Measurements from ENCODE around the gene LYSMD2.

The LYSMD2 gene

DNA sequence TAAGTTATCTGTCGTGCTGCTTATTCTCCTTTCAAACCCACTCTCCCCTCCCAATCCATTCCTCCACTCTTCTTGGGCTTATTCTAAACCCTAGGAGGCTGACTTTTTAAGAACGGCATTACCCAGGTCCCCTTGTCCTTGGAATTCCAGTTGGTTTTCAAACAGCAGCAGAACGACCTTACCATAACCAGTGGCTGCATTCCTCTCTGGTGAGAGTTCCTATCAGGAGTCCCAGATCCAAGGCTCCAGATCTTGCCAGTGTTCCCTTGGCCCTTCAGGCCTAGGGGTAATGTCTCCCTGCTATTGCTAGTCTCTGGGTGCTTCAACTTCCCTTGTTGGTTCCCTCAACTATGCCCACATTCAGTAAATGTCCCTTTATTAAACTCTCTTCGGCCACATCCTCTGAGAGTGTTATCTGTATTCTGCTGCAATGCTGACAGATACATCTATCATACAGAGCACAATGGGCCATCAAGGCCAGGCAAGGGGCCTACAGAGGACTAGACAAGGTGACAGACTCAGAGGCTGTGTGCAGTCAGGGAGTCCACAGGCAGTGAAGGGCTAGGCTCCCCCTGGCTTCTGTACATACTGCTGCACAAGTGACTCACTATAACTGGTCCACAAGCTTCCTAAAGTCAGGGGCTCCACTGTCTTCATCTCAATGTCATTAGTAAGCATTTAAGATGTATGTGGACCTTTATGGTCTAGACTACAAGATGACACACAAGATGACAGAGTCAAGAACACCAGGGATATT is 10.1 kb downstream of the LYSMD2 start:
- H3K36me3 ChIP-seq (ENCODE audit: control insufficient read depth, low read depth, low read length) = no peaks in the 10 kb centered on the region
- no peak overlapping the region for H3K9ac ChIP-seq (ENCODE audit: low read length)
- peaks cover 24% of the 10 kb centered on the region for H3K4me1 ChIP-seq (ENCODE audit: control insufficient read depth, low read depth, low read length)
- no peaks in the 10 kb centered on the region for H3K27me3 ChIP-seq (ENCODE audit: control insufficient read depth, insufficient read depth, low read length)
- H3K4me3 ChIP-seq (ENCODE audit: low read length) = peak overlapping the region; percentile 33
- no peak overlapping the region for H3K27ac ChIP-seq (ENCODE audit: low read length)
- H3K9me3 ChIP-seq (ENCODE audit: control insufficient read depth, low read depth, low read length) = no peaks in the 10 kb centered on the region

DNA sequence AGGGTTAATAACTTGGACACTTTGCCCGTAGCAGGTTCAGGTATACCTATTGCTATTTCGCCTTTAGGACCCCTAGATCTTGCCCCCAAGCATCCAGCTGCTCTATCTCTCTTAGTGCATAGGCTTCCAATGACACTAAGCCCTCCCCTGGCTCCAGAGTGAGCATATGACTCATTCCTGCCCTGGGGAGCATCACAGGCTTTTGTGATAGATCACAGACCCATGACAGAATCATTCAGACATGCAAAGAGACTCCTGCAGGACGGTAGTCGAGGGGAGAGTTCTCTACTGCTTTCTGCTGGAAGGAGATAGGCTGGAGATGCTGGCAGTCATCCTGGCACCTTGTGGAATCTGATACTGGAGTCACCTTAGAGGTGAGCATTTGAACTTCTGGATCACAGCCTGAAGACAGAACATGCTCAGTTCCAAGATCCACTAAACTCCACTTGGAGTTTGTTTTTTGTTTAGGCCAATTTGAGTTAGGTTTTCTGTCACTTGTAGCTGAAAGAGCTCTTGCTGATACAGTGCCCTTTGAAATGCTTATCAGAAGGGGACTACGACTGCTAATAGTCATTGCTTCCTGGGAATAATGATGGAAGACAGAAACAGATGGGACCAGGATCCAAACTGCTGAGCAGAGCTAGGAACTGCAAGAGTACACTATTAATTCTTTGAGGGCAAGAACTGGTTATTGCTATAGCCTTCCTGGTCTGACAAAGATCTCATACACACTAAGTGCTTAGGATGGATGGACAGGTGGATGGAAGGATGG is 11.0 kb downstream of the LYSMD2 start:
- Histone ChIP-seq H3K27me3 (ENCODE audit: control insufficient read depth, insufficient read depth, low read length) (no peaks in the 10 kb centered on the region), H3K9ac (ENCODE audit: low read length) (no peak overlapping the region), H3K4me3 (ENCODE audit: low read length) (peak overlapping the region; percentile 33), H3K36me3 (ENCODE audit: control insufficient read depth, low read depth, low read length) (no peaks in the 10 kb centered on the region), H3K4me1 (ENCODE audit: control insufficient read depth, low read depth, low read length) (peaks cover 22% of the 10 kb centered on the region), H3K27ac (ENCODE audit: low read length) (no peak overlapping the region), H3K9me3 (ENCODE audit: control insufficient read depth, low read depth, low read length) (no peaks in the 10 kb centered on the region)

DNA sequence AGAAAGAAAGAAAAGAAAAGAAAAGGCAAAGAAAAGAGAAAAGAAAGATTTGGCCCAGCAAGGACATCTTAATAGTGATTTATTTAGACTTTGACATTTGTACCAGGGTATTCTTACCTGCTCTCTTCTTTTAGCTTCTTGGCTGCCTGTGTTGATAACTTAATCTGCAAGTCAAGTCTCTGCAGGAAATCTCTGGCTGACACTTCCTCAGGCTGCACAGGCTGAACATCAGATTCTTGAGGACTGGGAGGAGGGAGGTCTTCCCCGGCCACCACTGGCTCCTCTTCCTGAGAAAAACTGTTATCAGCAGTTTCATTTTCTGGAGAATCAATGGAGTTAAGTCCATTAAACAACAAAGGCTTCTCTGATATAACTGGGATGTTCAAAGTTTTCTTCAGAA is 12.8 kb downstream of the LYSMD2 start:
- H3K27ac ChIP-seq (ENCODE audit: low read length) = no peak overlapping the region
- H3K36me3 ChIP-seq (ENCODE audit: control insufficient read depth, low read depth, low read length) = no peaks in the 10 kb centered on the region
- H3K9ac ChIP-seq (ENCODE audit: low read length) = no peak overlapping the region
- H3K27me3 ChIP-seq (ENCODE audit: control insufficient read depth, insufficient read depth, low read length) = no peaks in the 10 kb centered on the region
- no peak overlapping the region for H3K4me3 ChIP-seq (ENCODE audit: low read length)
- peaks cover 22% of the 10 kb centered on the region for H3K4me1 ChIP-seq (ENCODE audit: control insufficient read depth, low read depth, low read length)
- no peaks in the 10 kb centered on the region for H3K9me3 ChIP-seq (ENCODE audit: control insufficient read depth, low read depth, low read length)

DNA sequence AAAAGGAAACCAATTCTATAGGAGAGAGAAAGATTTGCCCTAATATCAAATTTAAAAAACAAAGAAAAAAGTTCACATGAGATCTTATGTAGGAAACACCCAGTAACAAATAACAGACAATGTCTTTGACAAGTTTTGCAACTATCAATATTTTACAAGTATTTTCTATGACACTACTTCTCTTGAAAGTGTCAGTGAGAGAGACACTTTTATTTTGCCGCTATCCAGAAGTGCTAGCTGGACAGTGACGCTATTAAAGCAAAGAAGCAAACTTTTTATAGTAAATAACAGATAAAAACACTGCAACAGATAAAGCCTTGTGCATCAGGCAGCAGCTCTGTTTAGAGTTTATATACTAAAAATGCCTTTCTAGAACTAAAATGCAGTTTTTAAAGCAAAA is 13.3 kb downstream of the LYSMD2 start:
- Histone ChIP-seq H3K27me3 (ENCODE audit: control insufficient read depth, insufficient read depth, low read length) (no peaks in the 10 kb centered on the region), H3K36me3 (ENCODE audit: control insufficient read depth, low read depth, low read length) (no peaks in the 10 kb centered on the region), H3K4me1 (ENCODE audit: control insufficient read depth, low read depth, low read length) (peaks cover 22% of the 10 kb centered on the region), H3K9me3 (ENCODE audit: control insufficient read depth, low read depth, low read length) (no peaks in the 10 kb centered on the region), H3K27ac (ENCODE audit: low read length) (no peak overlapping the region), H3K9ac (ENCODE audit: low read length) (no peak overlapping the region), H3K4me3 (ENCODE audit: low read length) (no peak overlapping the region)

DNA sequence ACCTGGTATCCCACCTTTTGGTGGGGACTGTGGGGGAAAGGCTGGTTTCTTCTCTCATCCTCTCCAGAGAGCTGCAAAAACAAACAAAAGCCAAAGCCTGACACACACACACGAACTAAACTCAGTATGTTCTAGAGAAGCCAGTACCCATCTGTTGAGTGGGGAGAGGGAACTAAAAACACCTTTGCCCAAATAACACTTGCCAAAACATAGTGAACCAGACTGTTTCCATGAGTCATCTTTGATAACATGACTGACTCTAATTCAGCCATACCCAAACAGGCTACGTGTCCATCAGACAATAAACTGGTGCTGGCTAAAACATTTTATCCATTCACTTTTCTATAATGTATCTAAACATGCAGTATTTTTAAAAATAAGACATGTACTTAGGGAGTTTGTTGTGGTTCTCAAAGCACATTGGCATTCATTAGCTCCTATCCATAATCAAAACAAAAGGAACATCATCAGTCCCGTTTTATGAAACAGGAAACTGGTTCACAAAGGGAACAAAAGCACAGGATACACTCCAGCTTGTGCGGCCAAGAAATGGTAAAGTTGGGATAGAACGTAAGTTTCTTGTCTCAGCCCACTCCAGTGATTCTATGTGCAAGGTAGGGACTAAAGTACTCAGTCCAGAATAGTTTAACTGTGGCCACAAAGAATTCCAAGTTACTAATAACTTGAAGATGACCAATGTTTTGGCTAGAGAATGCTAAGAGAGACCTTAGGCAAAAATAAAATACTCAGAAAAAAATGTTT is 16.1 kb downstream of the LYSMD2 start:
- Histone ChIP-seq H3K4me1 (ENCODE audit: control insufficient read depth, low read depth, low read length) (peaks cover 11% of the 10 kb centered on the region), H3K27ac (ENCODE audit: low read length) (no peak overlapping the region), H3K9me3 (ENCODE audit: control insufficient read depth, low read depth, low read length) (no peaks in the 10 kb centered on the region), H3K9ac (ENCODE audit: low read length) (no peak overlapping the region), H3K4me3 (ENCODE audit: low read length) (no peak overlapping the region), H3K36me3 (ENCODE audit: control insufficient read depth, low read depth, low read length) (no peaks in the 10 kb centered on the region), H3K27me3 (ENCODE audit: control insufficient read depth, insufficient read depth, low read length) (no peaks in the 10 kb centered on the region)

DNA sequence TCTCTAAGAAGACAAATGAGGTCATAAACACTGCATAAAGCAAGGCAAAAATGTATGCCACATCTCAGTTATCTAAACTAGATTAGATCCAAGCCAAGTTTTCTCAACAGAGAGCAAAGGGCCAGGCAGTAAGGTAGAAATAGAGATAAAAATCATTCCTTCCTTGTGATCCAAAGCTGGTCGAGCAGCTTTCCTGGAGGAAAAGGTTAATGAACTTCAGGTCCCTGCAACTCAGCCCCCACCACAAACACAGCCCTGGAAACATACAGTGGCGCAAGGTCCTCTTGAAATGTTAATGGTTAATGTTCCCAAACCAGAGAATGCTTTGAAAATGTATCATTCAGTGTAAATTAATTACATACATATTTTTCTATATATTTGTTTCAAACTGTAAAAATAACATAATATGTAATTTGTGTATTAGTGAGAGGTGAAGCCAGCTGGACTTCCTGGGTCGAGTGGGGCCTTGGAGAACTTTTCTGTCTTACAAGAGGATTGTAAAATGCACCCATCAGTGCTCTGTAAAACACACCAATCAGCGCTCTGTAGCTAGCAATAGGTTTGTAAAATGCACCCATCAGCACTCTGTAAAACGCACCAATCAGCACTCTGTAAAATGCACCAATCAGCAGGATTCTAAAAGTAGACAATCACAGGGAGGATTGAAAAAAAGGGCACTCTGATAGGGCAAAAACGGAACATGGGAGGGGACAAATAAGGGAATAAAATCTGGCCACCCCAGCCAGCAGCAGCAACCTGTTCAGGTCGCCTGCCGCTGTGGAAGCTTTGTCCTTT is 17.1 kb downstream of the LYSMD2 start:
- no peaks in the 10 kb centered on the region for H3K27me3 ChIP-seq (ENCODE audit: control insufficient read depth, insufficient read depth, low read length)
- H3K9ac ChIP-seq (ENCODE audit: low read length) = no peak overlapping the region
- H3K9me3 ChIP-seq (ENCODE audit: control insufficient read depth, low read depth, low read length) = no peaks in the 10 kb centered on the region
- peaks cover 4% of the 10 kb centered on the region for H3K4me1 ChIP-seq (ENCODE audit: control insufficient read depth, low read depth, low read length)
- H3K4me3 ChIP-seq (ENCODE audit: low read length) = no peak overlapping the region
- no peaks in the 10 kb centered on the region for H3K36me3 ChIP-seq (ENCODE audit: control insufficient read depth, low read depth, low read length)
- H3K27ac ChIP-seq (ENCODE audit: low read length) = no peak overlapping the region

DNA sequence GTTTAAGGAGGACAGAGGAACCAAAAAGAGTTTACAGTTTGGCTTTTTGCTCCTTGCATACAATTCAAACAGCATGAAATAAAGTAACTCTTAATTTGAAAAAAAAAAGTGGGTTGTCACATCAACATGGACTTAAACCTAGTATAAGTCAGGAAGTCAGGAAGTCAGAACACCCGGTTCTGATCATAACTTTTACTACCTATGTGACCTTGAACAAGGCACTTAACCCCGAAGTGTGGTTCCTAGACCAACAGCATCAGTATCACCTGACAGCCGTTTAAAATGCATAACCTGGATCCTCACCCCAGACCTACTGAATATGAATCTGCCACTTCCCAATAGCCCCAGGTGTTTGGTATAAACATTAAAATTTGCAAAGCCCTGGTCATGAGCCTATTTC is 18.7 kb downstream of the LYSMD2 start:
- H3K4me1 ChIP-seq (ENCODE audit: control insufficient read depth, low read depth, low read length) = no peaks in the 10 kb centered on the region
- no peak overlapping the region for H3K9ac ChIP-seq (ENCODE audit: low read length)
- H3K9me3 ChIP-seq (ENCODE audit: control insufficient read depth, low read depth, low read length) = no peaks in the 10 kb centered on the region
- no peaks in the 10 kb centered on the region for H3K36me3 ChIP-seq (ENCODE audit: control insufficient read depth, low read depth, low read length)
- H3K4me3 ChIP-seq (ENCODE audit: low read length) = no peak overlapping the region
- H3K27ac ChIP-seq (ENCODE audit: low read length) = no peak overlapping the region
- H3K27me3 ChIP-seq (ENCODE audit: control insufficient read depth, insufficient read depth, low read length) = no peaks in the 10 kb centered on the region

DNA sequence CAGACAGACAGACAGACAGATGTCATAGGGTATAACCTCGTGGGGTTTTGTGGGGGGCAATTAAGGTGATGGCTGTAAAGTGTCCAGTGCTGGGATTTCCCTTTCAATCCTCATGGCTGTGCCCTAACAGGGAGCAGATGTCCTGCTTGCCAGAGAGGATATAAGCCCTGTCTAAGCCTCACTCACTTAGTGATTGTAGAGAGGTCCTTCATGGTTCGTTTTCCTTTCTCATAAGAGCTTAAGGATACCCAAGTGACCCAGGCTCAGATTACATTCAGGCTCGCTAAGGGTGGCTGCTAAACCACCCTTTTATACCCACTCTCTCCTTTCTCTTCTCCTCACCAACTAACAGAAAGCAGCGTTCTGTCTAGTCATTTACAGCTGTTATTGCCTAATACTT is 19.2 kb downstream of the LYSMD2 start:
- no peak overlapping the region for H3K27ac ChIP-seq (ENCODE audit: low read length)
- H3K4me1 ChIP-seq (ENCODE audit: control insufficient read depth, low read depth, low read length) = no peaks in the 10 kb centered on the region
- H3K27me3 ChIP-seq (ENCODE audit: control insufficient read depth, insufficient read depth, low read length) = no peaks in the 10 kb centered on the region
- H3K36me3 ChIP-seq (ENCODE audit: control insufficient read depth, low read depth, low read length) = no peaks in the 10 kb centered on the region
- H3K9ac ChIP-seq (ENCODE audit: low read length) = no peak overlapping the region
- no peak overlapping the region for H3K4me3 ChIP-seq (ENCODE audit: low read length)
- no peaks in the 10 kb centered on the region for H3K9me3 ChIP-seq (ENCODE audit: control insufficient read depth, low read depth, low read length)

DNA sequence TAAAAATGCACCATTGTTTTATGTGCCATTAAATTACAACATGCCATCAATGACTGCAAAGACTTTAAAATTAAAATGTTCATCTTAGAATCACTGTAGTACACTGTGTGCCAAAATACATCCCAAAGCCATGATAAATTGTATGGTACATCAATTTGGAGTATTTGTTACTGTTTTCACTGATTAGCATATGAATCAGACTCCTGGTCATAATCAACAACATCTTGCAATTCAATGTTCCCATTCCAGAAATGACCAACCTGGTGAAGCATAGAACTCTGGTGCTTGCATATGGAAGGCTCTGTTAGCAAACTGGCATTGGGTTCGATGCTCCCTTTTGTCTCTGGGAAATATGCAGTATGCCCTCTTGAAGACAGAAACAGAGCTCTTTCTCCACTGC is 22.5 kb downstream of the LYSMD2 start:
- Histone ChIP-seq H3K9ac (ENCODE audit: low read length) (no peak overlapping the region), H3K27ac (ENCODE audit: low read length) (no peak overlapping the region), H3K4me1 (ENCODE audit: control insufficient read depth, low read depth, low read length) (no peaks in the 10 kb centered on the region), H3K9me3 (ENCODE audit: control insufficient read depth, low read depth, low read length) (no peaks in the 10 kb centered on the region), H3K4me3 (ENCODE audit: low read length) (no peak overlapping the region), H3K27me3 (ENCODE audit: control insufficient read depth, insufficient read depth, low read length) (no peaks in the 10 kb centered on the region), H3K36me3 (ENCODE audit: control insufficient read depth, low read depth, low read length) (no peaks in the 10 kb centered on the region)

DNA sequence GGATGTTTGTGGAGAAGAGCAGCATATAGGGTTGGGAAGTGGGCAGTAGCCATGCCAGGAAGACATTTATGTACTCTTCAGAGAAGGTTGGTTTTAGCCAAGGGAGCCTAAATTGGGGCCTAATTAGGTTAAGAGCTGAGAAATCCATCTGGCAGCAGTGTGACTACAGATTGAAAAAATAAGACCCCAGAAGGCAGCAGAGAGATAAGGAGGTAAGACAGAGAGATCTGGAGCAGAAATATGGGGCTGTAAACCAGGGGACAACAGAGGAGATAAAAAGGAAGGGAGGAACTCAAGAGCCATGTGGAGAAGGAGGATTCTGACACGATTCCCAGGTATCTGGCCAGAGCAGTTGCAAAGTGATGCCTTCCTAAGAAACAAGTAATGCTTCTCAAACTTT is 23.3 kb downstream of the LYSMD2 start:
- no peaks in the 10 kb centered on the region for H3K27me3 ChIP-seq (ENCODE audit: control insufficient read depth, insufficient read depth, low read length)
- no peaks in the 10 kb centered on the region for H3K36me3 ChIP-seq (ENCODE audit: control insufficient read depth, low read depth, low read length)
- H3K9me3 ChIP-seq (ENCODE audit: control insufficient read depth, low read depth, low read length) = no peaks in the 10 kb centered on the region
- H3K4me1 ChIP-seq (ENCODE audit: control insufficient read depth, low read depth, low read length) = no peaks in the 10 kb centered on the region
- H3K27ac ChIP-seq (ENCODE audit: low read length) = no peak overlapping the region
- H3K4me3 ChIP-seq (ENCODE audit: low read length) = no peak overlapping the region
- no peak overlapping the region for H3K9ac ChIP-seq (ENCODE audit: low read length)

DNA sequence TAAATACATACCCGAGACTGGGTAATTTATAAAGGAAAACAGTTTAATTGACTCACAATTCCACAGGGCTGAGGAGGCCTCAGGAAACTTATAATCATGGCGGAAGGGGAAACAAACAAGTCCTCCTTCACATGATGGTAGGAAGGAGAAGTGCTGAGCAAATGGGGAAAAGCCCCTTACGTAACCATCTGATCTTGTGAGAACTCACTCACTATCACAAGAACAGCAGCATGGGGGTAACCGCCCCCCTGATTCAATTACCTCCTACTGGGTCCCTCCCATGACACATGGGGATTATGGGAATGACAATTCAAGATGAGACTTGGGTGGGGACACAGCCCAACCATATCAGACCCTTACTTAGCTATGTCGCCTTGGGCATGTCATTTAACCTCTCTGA is 28.4 kb downstream of the LYSMD2 start:
- H3K9me3 ChIP-seq (ENCODE audit: control insufficient read depth, low read depth, low read length) = no peaks in the 10 kb centered on the region
- H3K4me1 ChIP-seq (ENCODE audit: control insufficient read depth, low read depth, low read length) = no peaks in the 10 kb centered on the region
- H3K4me3 ChIP-seq (ENCODE audit: low read length) = no peak overlapping the region
- H3K36me3 ChIP-seq (ENCODE audit: control insufficient read depth, low read depth, low read length) = no peaks in the 10 kb centered on the region
- no peak overlapping the region for H3K27ac ChIP-seq (ENCODE audit: low read length)
- no peaks in the 10 kb centered on the region for H3K27me3 ChIP-seq (ENCODE audit: control insufficient read depth, insufficient read depth, low read length)
- no peak overlapping the region for H3K9ac ChIP-seq (ENCODE audit: low read length)

Data from iPS-18a (cell line).